HG03342 (cell line): ENCODE data around the gene VPS13C.

ENCODE experiments used
- ATAC-seq: cut with Tn5 transposase; IDR thresholded peaks from one replicate; pipeline ENCODE4 v1.9.1; 2021; ENCODE audit warnings: mild to moderate bottlenecking, moderate library complexity; ENCODE audit not compliant: unreplicated experiment

Gene VPS13C

DNA sequence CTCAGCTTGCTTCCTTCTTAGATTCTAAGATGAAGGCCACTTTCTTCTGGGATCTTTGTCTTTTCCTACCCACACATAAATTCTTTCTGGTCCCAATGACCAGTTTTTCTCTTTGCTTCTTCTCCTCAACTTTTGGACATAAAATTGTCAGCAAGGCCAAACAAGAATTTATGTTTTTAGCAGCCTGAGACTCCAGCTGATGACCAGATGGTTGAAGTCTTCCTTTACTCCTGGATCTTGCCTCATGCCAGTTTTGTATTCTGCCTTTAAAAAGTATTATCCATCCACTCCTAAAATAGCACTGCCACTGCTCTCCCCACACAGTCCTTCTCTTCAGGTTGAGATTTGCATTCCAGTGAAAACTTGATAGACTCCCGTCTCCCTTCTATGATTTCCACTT, 236.0 kb downstream of the VPS13C start:
- no peak for ATAC-seq

GRCh38 chr15:61822511-61822910, 237.7 kb downstream of the VPS13C start:
- ATAC-seq = no peak

DNA sequence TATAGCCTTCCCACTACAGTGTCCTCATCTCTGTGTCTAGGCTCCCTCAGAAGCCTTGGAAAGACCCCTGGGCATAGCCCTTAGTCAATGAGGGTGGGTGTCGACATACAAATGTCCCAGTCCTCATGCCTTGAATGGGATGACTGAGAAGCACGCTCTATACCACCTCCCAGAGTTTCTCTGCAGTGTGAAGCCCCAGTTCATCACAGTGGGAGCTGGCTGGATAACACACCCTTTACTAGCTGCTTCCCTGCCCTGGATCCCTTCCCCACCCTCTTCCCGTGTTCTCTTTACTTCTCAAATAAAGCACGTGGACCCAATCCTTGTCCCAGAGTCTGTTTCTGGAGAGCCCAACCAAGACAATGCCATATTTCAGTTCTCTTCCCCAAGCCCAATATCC, 239.3 kb downstream of the VPS13C start:
- no peak for ATAC-seq

GRCh38 chr15:61820212-61820611, 240.0 kb downstream of the VPS13C start:
- ATAC-seq = no peak

DNA sequence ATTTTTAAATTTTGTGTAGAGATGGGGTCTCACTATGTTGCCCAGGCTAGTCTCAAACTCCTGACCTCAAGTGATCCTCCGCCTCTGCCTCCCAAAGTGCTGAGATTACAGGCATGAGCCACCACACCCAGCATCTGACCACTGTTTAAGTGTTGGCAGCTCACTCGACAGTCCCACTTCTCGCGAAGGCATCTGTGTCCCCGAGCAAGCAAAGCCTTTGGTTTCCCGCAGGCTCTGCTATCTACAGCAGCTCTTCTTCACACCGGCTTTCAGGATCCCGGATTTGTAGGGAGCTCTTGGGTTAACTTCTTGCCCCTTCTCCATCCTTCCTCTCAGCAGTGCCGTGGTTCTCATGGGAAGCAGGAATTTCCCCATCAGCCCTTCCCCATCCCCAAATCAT, 240.9 kb downstream of the VPS13C start:
- ATAC-seq = no peak

GRCh38 chr15:61818801-61819200, 241.4 kb downstream of the VPS13C start:
- ATAC-seq = no peak

DNA sequence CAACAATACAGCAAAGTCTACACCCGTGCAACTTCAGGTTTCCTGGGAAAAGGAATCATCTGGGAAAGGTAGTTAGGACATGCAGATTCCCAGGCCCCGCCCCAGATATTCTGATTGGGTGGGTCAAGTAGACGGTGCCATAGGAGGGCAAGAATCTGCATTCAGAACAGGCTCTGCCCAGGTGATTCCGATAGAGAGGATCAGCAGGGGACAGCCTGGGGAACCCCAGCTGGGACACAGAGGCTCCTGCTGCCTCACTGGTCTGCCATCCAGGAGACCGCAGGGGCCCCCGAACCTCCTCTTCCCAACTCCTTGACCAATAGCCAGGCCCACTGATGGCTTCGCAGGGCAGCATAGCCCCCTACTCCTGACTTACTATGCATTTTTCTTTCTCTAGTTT, 243.4 kb downstream of the VPS13C start:
- ATAC-seq = no peak

- no peak for ATAC-seq
These were observed 244.7 kb downstream of the VPS13C start for GRCh38 chr15:61815356-61816083.

GRCh38 chr15:61812476-61812875, 247.8 kb downstream of the VPS13C start:
- no peak for ATAC-seq

DNA sequence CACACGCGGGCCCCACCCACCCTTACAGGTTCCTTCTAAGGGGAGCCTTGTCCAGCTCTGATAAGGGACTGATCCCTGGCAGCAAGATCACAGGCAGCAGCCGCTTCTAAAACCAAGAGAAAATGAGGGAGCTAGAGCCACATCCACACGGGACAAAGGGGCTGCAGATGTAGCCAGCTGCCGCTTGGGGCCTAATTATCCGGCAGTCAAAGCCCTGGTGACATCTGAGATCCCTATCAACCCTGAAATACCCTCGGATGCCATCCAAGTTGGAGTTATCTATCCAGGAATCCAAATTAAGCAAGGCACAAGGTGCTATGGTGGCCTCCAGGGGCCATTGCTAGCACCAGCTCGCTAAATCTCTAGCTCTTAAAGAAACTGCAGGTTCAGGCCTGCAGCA, 248.3 kb downstream of the VPS13C start:
- ATAC-seq = no peak

DNA sequence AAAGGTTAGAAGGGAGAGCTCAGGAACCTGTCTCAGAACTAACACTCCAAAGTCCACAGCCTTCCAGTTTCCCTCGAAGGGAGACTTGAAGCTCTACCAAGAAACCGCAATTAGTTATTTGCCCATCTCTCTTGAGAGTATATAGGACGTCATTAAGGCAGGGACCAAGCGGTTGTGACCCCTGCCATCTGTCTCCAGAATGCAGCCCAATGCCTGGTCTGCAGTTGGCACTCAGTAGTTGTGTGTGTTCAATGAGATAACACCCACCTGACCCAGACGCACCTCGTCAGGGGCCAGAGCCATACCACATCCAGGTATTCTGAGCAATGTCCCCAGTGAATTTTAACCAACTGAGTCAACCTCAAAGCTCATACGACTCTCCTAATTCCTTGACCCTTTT, 251.0 kb downstream of the VPS13C start:
- no peak for ATAC-seq

DNA sequence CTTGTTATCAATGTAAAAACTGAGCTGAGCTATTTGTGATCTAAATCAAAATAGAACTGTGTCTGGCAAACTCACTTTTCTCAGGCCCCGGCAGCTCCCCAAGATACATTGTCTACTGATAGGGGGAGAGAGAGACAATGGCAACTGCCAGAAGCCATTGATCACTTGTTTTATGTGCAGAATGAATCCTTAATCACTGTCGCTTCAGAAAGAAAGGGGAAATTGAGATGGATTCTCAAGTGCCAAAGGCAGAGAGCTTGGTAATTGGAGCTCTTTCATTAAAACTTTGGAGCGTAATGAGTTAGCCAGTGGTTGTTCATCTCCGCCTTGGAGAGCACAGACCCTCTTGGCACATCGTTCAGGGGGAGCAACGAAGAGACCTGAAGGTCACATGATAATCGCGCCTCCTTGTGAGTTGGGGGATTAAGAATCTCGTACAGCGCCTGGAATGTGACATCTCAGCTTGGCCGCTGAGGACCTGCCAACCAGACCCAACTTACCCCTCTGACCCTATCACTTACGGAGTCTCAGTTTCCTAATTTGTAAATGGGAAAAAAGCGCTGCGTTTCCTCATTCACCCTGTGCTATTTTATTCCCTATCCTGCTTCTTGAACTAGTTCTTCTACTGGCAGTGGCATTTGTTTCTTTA, 252.8 kb downstream of the VPS13C start:
- ATAC-seq = no peak
